HUES48 (cell line): ENCODE measurements around the gene CTBP2.
A peak's percentile ranks its signal among the peaks of the same experiment; 100 is the strongest.
"Not testable (repeated sequence)": the region's sequence is repeated elsewhere in the genome, so short reads cannot be mapped to it uniquely, and the experiment has no call there.

Experiments
- H3K27ac ChIP-seq: one replicate; pipeline ENCODE4 v1.7.0; 2013; ENCODE audit warnings: low read depth, low read length, inconsistent platforms
- H3K27me3 ChIP-seq: 2 replicates; pipeline ENCODE4 v1.6.1; 2013; ENCODE audit warnings: mild to moderate bottlenecking, low read length; ENCODE audit not compliant: control insufficient read depth, insufficient read depth
- H3K36me3 ChIP-seq: 2 replicates; pipeline ENCODE4 v1.6.1; 2013; ENCODE audit warnings: low read length; ENCODE audit not compliant: control insufficient read depth, insufficient read depth
- H3K4me1 ChIP-seq: 2 replicates; pipeline ENCODE4 v1.6.1; 2013; ENCODE audit warnings: mild to moderate bottlenecking, low read length; ENCODE audit not compliant: control insufficient read depth, insufficient read depth
- H3K4me3 ChIP-seq: 2 replicates; pipeline ENCODE4 v1.5.1; 2013; ENCODE audit warnings: mild to moderate bottlenecking, low read depth, low read length
- H3K9ac ChIP-seq: 2 replicates; pipeline ENCODE4 v1.6.1; 2013; ENCODE audit warnings: mild to moderate bottlenecking, low read depth, low read length, moderate library complexity
- H3K9me3 ChIP-seq: 2 replicates; pipeline ENCODE4 v1.6.1; 2013; ENCODE audit warnings: low read length; ENCODE audit not compliant: control insufficient read depth, insufficient read depth

CTBP2 gene

GRCh38 chr10:125156196-125156595, 4.2 kb downstream of the CTBP2 start:
- Histone ChIP-seq H3K27me3 (no peaks in the 10 kb centered on the region), H3K9me3 (no peaks in the 10 kb centered on the region), H3K27ac (peak overlapping the region; percentile 92), H3K4me3 (peak overlapping the region; percentile 80), H3K36me3 (peaks cover 1% of the 10 kb centered on the region), H3K4me1 (peaks cover 52% of the 10 kb centered on the region), H3K9ac (no peak overlapping the region)

- H3K4me1 ChIP-seq = peaks cover 63% of the 10 kb centered on the region
- peak overlapping the region; percentile 68 for H3K9ac ChIP-seq
- no peaks in the 10 kb centered on the region for H3K27me3 ChIP-seq
- peak overlapping the region; percentile 92 for H3K27ac ChIP-seq
- H3K9me3 ChIP-seq = no peaks in the 10 kb centered on the region
- peaks cover 11% of the 10 kb centered on the region for H3K36me3 ChIP-seq
- peak overlapping the region; percentile 80 for H3K4me3 ChIP-seq
These were observed 5.3 kb downstream of the CTBP2 start for GRCh38 chr10:125155101-125155500.

GRCh38 chr10:125154529-125154928, 5.8 kb downstream of the CTBP2 start:
- Histone ChIP-seq H3K9ac (peak overlapping the region; percentile 68), H3K9me3 (no peaks in the 10 kb centered on the region), H3K36me3 (peaks cover 17% of the 10 kb centered on the region), H3K27me3 (no peaks in the 10 kb centered on the region), H3K27ac (peak overlapping the region; percentile 92), H3K4me3 (peak overlapping the region; percentile 80), H3K4me1 (peaks cover 68% of the 10 kb centered on the region)

- no peaks in the 10 kb centered on the region for H3K27me3 ChIP-seq
- H3K4me1 ChIP-seq = peaks cover 75% of the 10 kb centered on the region
- H3K9me3 ChIP-seq = no peaks in the 10 kb centered on the region
- H3K9ac ChIP-seq = 0 out of 2 replicates have a peak overlapping the region, but pooled peaks have one; percentile 68
- H3K4me3 ChIP-seq = peak overlapping the region; percentile 80
- peaks cover 22% of the 10 kb centered on the region for H3K36me3 ChIP-seq
- peak overlapping the region; percentile 92 for H3K27ac ChIP-seq
These were observed 6.5 kb downstream of the CTBP2 start for GRCh38 chr10:125153703-125154490.

GRCh38 chr10:125152450-125153368, 7.7 kb downstream of the CTBP2 start:
- Histone ChIP-seq H3K36me3 (peaks cover 32% of the 10 kb centered on the region), H3K27ac (peak overlapping the region; percentile 92), H3K27me3 (no peaks in the 10 kb centered on the region), H3K9me3 (no peaks in the 10 kb centered on the region), H3K4me3 (peak overlapping the region; percentile 80), H3K4me1 (peaks cover 87% of the 10 kb centered on the region), H3K9ac (0 out of 2 replicates have a peak overlapping the region, but pooled peaks have one; percentile 27)

- peak overlapping the region; percentile 46 for H3K9ac ChIP-seq
These were observed 8.6 kb downstream of the CTBP2 start for GRCh38 chr10:125151553-125152449.

GRCh38 chr10:125151170-125151552, 9.2 kb downstream of the CTBP2 start:
- Histone ChIP-seq H3K4me1 (peaks cover 82% of the 10 kb centered on the region), H3K36me3 (peaks cover 44% of the 10 kb centered on the region), H3K4me3 (peak overlapping the region; percentile 49; the same call in 1 of the 2 replicates), H3K27ac (peak overlapping the region; percentile 68), H3K9ac (peak overlapping the region; percentile 46), H3K27me3 (no peaks in the 10 kb centered on the region), H3K9me3 (no peaks in the 10 kb centered on the region)

More at GRCh38 chr10:125151553-125152449, 8.6 kb downstream of the CTBP2 start:
- peaks cover 88% of the 10 kb centered on the region for H3K4me1 ChIP-seq
- peaks cover 41% of the 10 kb centered on the region for H3K36me3 ChIP-seq
- H3K9me3 ChIP-seq = no peaks in the 10 kb centered on the region
- peak overlapping the region; percentile 92 for H3K27ac ChIP-seq
- H3K27me3 ChIP-seq = no peaks in the 10 kb centered on the region
- H3K4me3 ChIP-seq = peak overlapping the region; percentile 80

GRCh38 chr10:125150376-125151083, 9.8 kb downstream of the CTBP2 start:
- Histone ChIP-seq H3K4me1 (peaks cover 78% of the 10 kb centered on the region), H3K27ac (peak overlapping the region; percentile 6), H3K36me3 (peaks cover 44% of the 10 kb centered on the region)
- not testable (repeated sequence) for H3K27me3 ChIP-seq, H3K4me3 ChIP-seq, H3K9ac ChIP-seq, H3K9me3 ChIP-seq

- H3K9me3 ChIP-seq = no peaks in the 10 kb centered on the region
- H3K9ac ChIP-seq = no peak overlapping the region; the same call in 1 of the 2 replicates
- H3K27ac ChIP-seq = peak overlapping the region; percentile 46
- no peaks in the 10 kb centered on the region for H3K27me3 ChIP-seq
- H3K36me3 ChIP-seq = peaks cover 48% of the 10 kb centered on the region
- H3K4me1 ChIP-seq = peaks cover 78% of the 10 kb centered on the region
- H3K4me3 ChIP-seq = no peak overlapping the region
These were observed 10.7 kb downstream of the CTBP2 start for GRCh38 chr10:125149680-125150047.
